GM12878 (cell line): ENCODE data around the gene CYP1A2. TPM values are rescaled to one million over a fixed set of nuclear protein-coding genes. Genes with fewer than 3 reads are reported as not detected.

Source experiments
- ATAC-seq: fragments of 200-7000 bp; cut with Tn5 transposase; 3 replicates; pipeline ENCODE4 v1.9.1; 2020; ENCODE audit warnings: mild to moderate bottlenecking, moderate library complexity
- BruUV-seq: library from RNA; stranded (reverse); fragments of 400-500 nt; replicated peaks from 2 replicates; lab custom pipeline; 2021; lab: Mats Ljungman, UMichigan
- CTCF ChIA-PET: fragments of 300-600 bp; sonication (Branson Sonifier 250); formaldehyde crosslinking; extraction: SDS; loops from one replicate; lab custom pipeline; 2021; ENCODE audit warnings: inconsistent platforms; lab: Yijun Ruan, JAX
- POLR2A ChIA-PET: fragments of 350-600 bp; formaldehyde crosslinking; extraction: SDS; loops from one replicate; lab custom pipeline; 2021; ENCODE audit warnings: inconsistent platforms; lab: Charles Lee
- RAD21 ChIA-PET: fragments of 300-600 bp; sonication (Branson Sonifier 250); formaldehyde crosslinking; loops from one replicate; lab custom pipeline; 2023; ENCODE audit warnings: antibody characterized with exemption; ENCODE audit not compliant: unreplicated experiment; lab: Charles Lee
- SMC1A ChIA-PET: fragments of 300-600 bp; sonication (Branson Sonifier 250); formaldehyde crosslinking; loops from one replicate; lab custom pipeline; 2023; ENCODE audit not compliant: unreplicated experiment, uncharacterized antibody; lab: Charles Lee
- DNase-seq: peaks from one replicate; pipeline ENCODE4 v3.0.0-alpha.2; 2011; ENCODE audit warnings: low read depth, low spot score
- FAIRE-seq: peaks from 3 replicates; lab custom pipeline; 2011; peaks lifted over from hg19 to GRCh38; lab: Jason Lieb, UNC
- H2AFZ ChIP-seq: 2 replicates; pipeline ENCODE4 v1.6.0; 2011; ENCODE audit warnings: low read depth, low read length, control low read depth; ENCODE audit not compliant: control insufficient read depth
- H3K27ac ChIP-seq: 2 replicates; pipeline ENCODE4 v1.5.1; 2011; ENCODE audit warnings: control low read depth; ENCODE audit not compliant: control insufficient read depth, insufficient read depth
- H3K27me3 ChIP-seq, 2 experiments: replicated peaks in 1 of 2; 2 replicates each; pipeline versions ENCODE4 v1.6.0 to v1.6.1; 2011; ENCODE audit warnings: low read length in 1 of 2; ENCODE audit not compliant: control insufficient read depth in 2 of 2, insufficient read depth in 2 of 2
- H3K36me3 ChIP-seq, 2 experiments: 2 replicates each; pipeline ENCODE4 v1.5.1; 2011; ENCODE audit warnings: low read length in 1 of 2; ENCODE audit not compliant: control insufficient read depth in 2 of 2, insufficient read depth in 2 of 2
- H3K4me1 ChIP-seq: 2 replicates; pipeline ENCODE4 v1.6.1; 2011; ENCODE audit warnings: mild to moderate bottlenecking, low read length, moderate library complexity, mixed read lengths; ENCODE audit not compliant: control insufficient read depth, insufficient read depth
- H3K4me2 ChIP-seq: 2 replicates; pipeline ENCODE4 v1.6.0; 2011; ENCODE audit warnings: control low read depth; ENCODE audit not compliant: control insufficient read depth, insufficient read depth
- H3K4me3 ChIP-seq: fragments of 200-600 bp; sonication (generic); 2 replicates; pipeline ENCODE4 v1.5.1; 2016
- H3K79me2 ChIP-seq: 2 replicates; pipeline ENCODE4 v1.6.0; 2011; ENCODE audit warnings: low read length; ENCODE audit not compliant: control insufficient read depth, insufficient read depth
- H3K9ac ChIP-seq: 2 replicates; pipeline ENCODE4 v1.8.0; 2011; ENCODE audit warnings: low read length, control low read depth, mixed read lengths; ENCODE audit not compliant: control insufficient read depth, insufficient read depth
- H3K9me3 ChIP-seq: replicated peaks from 3 replicates; pipeline ENCODE4 v1.5.1; 2011; ENCODE audit warnings: mild to moderate bottlenecking, low read length; ENCODE audit not compliant: control insufficient read depth, insufficient read depth
- H4K20me1 ChIP-seq: 2 replicates; pipeline ENCODE4 v1.6.0; 2011; ENCODE audit not compliant: control insufficient read depth, insufficient read depth
- BMI1 ChIP-seq: fragments of 450-650 bp; IDR thresholded peaks from 2 replicates; pipeline ENCODE4 v1.6.1; 2016; ENCODE audit warnings: mild to moderate bottlenecking, moderate library complexity, borderline replicate concordance
- DPF2 ChIP-seq: fragments of 450-650 bp; IDR thresholded peaks from 2 replicates; pipeline ENCODE4 v1.6.1; 2017; ENCODE audit warnings: mild to moderate bottlenecking
- HDGF ChIP-seq: fragments of 450-650 bp; IDR thresholded peaks from 2 replicates; pipeline ENCODE4 v1.6.1; 2016; ENCODE audit warnings: antibody characterized with exemption
- HSF1 ChIP-seq: fragments of 150-350 bp; IDR thresholded peaks from 2 replicates; pipeline ENCODE4 v1.6.1; 2014; ENCODE audit warnings: mild to moderate bottlenecking, low read depth, low read length
- LARP7 ChIP-seq: fragments of 450-650 bp; IDR thresholded peaks from 2 replicates; pipeline ENCODE4 v1.6.1; 2017; ENCODE audit warnings: mild to moderate bottlenecking
- MLLT1 ChIP-seq: fragments of 450-650 bp; IDR thresholded peaks from 2 replicates; pipeline ENCODE4 v1.6.1; 2016; ENCODE audit warnings: mild to moderate bottlenecking
- PAX5 ChIP-seq: IDR thresholded peaks from 2 replicates; pipeline ENCODE4 v1.6.1; 2011; ENCODE audit warnings: low read depth, low read length, borderline replicate concordance
- RAD51 ChIP-seq: fragments of 450-650 bp; IDR thresholded peaks from 2 replicates; pipeline ENCODE4 v1.6.1; 2016; ENCODE audit warnings: moderate library complexity, mild to moderate bottlenecking, inconsistent platforms
- RELA ChIP-seq: fragments of 450-650 bp; IDR thresholded peaks from 2 replicates; pipeline ENCODE4 v1.8.0; 2014; ENCODE audit warnings: borderline replicate concordance; ENCODE audit not compliant: partially characterized antibody
- SMAD5 ChIP-seq: IDR thresholded peaks from 2 replicates; pipeline ENCODE4 v1.6.1; 2016; ENCODE audit warnings: antibody characterized with exemption, low read depth
- TAF1 ChIP-seq: IDR thresholded peaks from 2 replicates; pipeline ENCODE4 v1.6.1; 2011; ENCODE audit warnings: mild to moderate bottlenecking, low read depth, low read length, borderline replicate concordance
- YY1 ChIP-seq: IDR thresholded peaks from 2 replicates; pipeline ENCODE4 v1.6.1; 2011; ENCODE audit warnings: low read depth, mild to moderate bottlenecking, low read length
- ZBED1 ChIP-seq: IDR thresholded peaks from 2 replicates; pipeline ENCODE4 v1.6.1; 2016; ENCODE audit warnings: borderline replicate concordance
- WGBS: methylation state at CpG from one replicate; pipeline ENCODE4 v1.1.6; 2016; ENCODE audit warnings: low lambda C conversion rate; ENCODE audit not compliant: insufficient replicate concordance, insufficient coverage; ENCODE audit errors: missing lambda C conversion rate; 5-methylcytosine and 5-hydroxymethylcytosine counted together
- in situ Hi-C: fragments of 300-500 bp; cut with MboI; formaldehyde crosslinking; loops from 9 replicates; pipeline ENCODE4 v1.14.3; 2018; ENCODE audit warnings: mixed read lengths
- intact Hi-C: fragments of 100-400 bp; cut with micrococcal nuclease; formaldehyde crosslinking; loops from one replicate; pipeline ENCODE4 v1.14.2; 2022; ENCODE audit not compliant: unreplicated experiment
- polyA plus RNA-seq, 11 experiments: library from polyadenylated mRNA; depleted of rRNA in 4 of 11; unstranded in 6 of 11; stranded (reverse) in 5 of 11; fragments of >200 nt; fragmentation: Nextera tagmentation in 4 of 11; fragmentation: Illumina TruSeq in 1 of 11; extraction: Ambion mirVana in 4 of 11; extraction: Trizol in 1 of 11; gene quantifications; 1 replicate in 1 of 11; 2 replicates in 10 of 11; pipeline versions ENCODE4 v1.2.1 to v1.2.3, GENCODE V29; 2011 to 2016; ENCODE audit warnings: inconsistent platforms in 2 of 11, missing spikeins in 2 of 11, low read depth in 1 of 11
- total RNA-seq, 4 experiments: library from RNA; depleted of rRNA in 3 of 4; stranded (reverse); fragments of >200 nt in 3 of 4; fragmentation: Illumina TruSeq in 1 of 4; extraction: Trizol in 1 of 4; gene quantifications; 2 replicates each; pipeline versions ENCODE4 v1.2.1 to v1.2.3, GENCODE V29; 2013 to 2021

The CYP1A2 gene
- total and polyA plus RNA-seq, 10 of the 15 experiments (the other 5 are each of a cell fraction or from before 2014, with no cell fraction given) = 0.03 to 0.09 (median 0.05) TPM; not detected in 7

- RAD21 ChIA-PET = interaction anchor here (0.7 to 25.2 kb wide), 22 partner anchors 2 to 664 kb away, joined by 3 to 1186 read pairs (median 4); partner anchors contain the start of genes ARID3B, COX5A, CSK and SCAMP5
- no peaks in the 10 kb centered on the region for H3K27me3 ChIP-seq
- peaks cover 4 to 12% of the 10 kb centered on the region in 2 experiments; a peak in 3 of 4 replicates for H3K36me3 ChIP-seq
- FAIRE-seq (peak; percentile 44), ATAC-seq (no peak), DNase-seq (no peak)
- H3K4me1 ChIP-seq = peaks cover 62% of the 10 kb centered on the region
- H3K9me3 ChIP-seq = no peaks in the 10 kb centered on the region
- CTCF ChIA-PET = interaction anchor here (0.6 to 25.9 kb wide), 19 partner anchors 10 to 403 kb away, joined by 3 to 1288 read pairs (median 3); partner anchors contain the start of genes CSK and FAM219B
- BruUV-seq = TSS peak; percentile 90
- no peaks in the 10 kb centered on the region for H4K20me1 ChIP-seq
- H3K4me2 ChIP-seq = peak overlapping the region; percentile 67
- peaks cover 93% of the 10 kb centered on the region for H3K79me2 ChIP-seq
- H3K9ac ChIP-seq = peak overlapping the region; percentile 82
- 1% methylated on average over 7 of the region's 7 CpGs for WGBS
- TF ChIP-seq BMI1 (peak; percentile 15; the same call in 1 of the 2 replicates), RAD51 (no peak), TAF1 (0 out of 2 replicates have a peak, but pooled peaks have one; percentile 3), YY1 (0 out of 2 replicates have a peak, but pooled peaks have one; percentile 34), HDGF (0 out of 2 replicates have a peak, but pooled peaks have one; percentile 10), PAX5 (no peak), MLLT1 (peak; percentile 85; the same call in 1 of the 2 replicates), ZBED1 (no peak), DPF2 (no peak), LARP7 (peak; percentile 18; the same call in 1 of the 2 replicates), SMAD5 (0 out of 2 replicates have a peak, but pooled peaks have one; percentile 7), RELA (peak; percentile 7), HSF1 (0 out of 2 replicates have a peak, but pooled peaks have one; percentile 32)
- TF ChIP-seq, all 136 proteins: peak for 9
- SMC1A ChIA-PET = interaction anchor here (1.1 to 15.7 kb wide), 11 partner anchors 10 to 403 kb away, joined by 3 to 811 read pairs (median 9); partner anchors contain the start of gene CSK
- intact Hi-C loops (loop anchor here (2.0 to 5.0 kb wide), 2 partner anchors 246 to 319 kb away; partner anchors contain the start of gene ARID3B), in situ Hi-C loops (no loop called here)
- POLR2A ChIA-PET = interaction anchor here (0.6 to 14.2 kb wide), 17 partner anchors 9 to 403 kb away, joined by 3 to 602 read pairs (median 5); partner anchors contain the start of genes CSK and FAM219B
- Histone ChIP-seq H2AFZ (no peak overlapping the region), H3K27ac (peak overlapping the region; percentile 96), H3K4me3 (peak overlapping the region; percentile 77)
Observed at GRCh38 chr15:74788042-74788682, 39.5 kb downstream of the CYP1A2 start.
